ENCODE measurements around the gene POU6F2. TPM values are rescaled to one million over a fixed set of nuclear protein-coding genes. Genes with fewer than 3 reads are reported as not detected.

Gene POU6F2
- total and polyA plus RNA-seq, 12 donors = 0.03 to 0.31 (median 0.19) TPM; not detected in 9

DNA sequence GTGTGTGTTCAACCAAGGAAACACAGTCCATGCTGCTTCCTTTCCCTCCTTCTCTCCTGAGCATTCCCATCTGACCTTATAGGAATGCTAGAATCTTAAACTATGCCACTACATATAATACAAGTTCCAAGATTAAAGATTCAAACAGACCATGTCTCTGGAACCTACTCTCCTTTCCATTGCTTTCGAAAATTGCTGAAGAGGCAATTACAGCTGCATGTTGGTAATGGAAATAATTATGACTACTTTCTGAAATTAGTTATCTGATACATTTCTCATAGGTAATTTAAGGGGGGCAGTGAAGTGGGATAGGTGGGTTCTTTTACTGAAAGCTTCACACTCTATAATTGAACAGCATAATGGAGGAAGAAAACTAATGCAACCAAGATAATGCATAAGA is 302.6 kb downstream of the POU6F2 start:
- H3K4me1 ChIP-seq (replicated peaks in 1 of 2) = no peaks in the 10 kb centered on the region
- TF ChIP-seq POLR2A (IDR thresholded peaks at IDR 0.05) = no peak
- TF ChIP-seq, protein P1, sequence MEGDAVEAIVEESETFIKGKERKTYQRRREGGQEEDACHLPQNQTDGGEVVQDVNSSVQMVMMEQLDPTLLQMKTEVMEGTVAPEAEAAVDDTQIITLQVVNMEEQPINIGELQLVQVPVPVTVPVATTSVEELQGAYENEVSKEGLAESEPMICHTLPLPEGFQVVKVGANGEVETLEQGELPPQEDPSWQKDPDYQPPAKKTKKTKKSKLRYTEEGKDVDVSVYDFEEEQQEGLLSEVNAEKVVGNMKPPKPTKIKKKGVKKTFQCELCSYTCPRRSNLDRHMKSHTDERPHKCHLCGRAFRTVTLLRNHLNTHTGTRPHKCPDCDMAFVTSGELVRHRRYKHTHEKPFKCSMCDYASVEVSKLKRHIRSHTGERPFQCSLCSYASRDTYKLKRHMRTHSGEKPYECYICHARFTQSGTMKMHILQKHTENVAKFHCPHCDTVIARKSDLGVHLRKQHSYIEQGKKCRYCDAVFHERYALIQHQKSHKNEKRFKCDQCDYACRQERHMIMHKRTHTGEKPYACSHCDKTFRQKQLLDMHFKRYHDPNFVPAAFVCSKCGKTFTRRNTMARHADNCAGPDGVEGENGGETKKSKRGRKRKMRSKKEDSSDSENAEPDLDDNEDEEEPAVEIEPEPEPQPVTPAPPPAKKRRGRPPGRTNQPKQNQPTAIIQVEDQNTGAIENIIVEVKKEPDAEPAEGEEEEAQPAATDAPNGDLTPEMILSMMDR (IDR thresholded peaks at IDR 0.05) = no peak
- no peak for DNase-seq
- no peaks in the 10 kb centered on the region for H3K9me3 ChIP-seq (replicated peaks in 1 of 3)
- no peak overlapping the region for H3K4me3 ChIP-seq
- intact Hi-C loops (cut with DNase I) = no loop called here
- no peak overlapping the region for H3K27ac ChIP-seq
- no peaks in the 10 kb centered on the region for H3K27me3 ChIP-seq
- 0 to 33% (median 2%) methylated on average over 1 of the region's 1 CpG for WGBS, 4 donors
- H3K36me3 ChIP-seq (replicated peaks in 1 of 2) = no peaks in the 10 kb centered on the region

- Histone ChIP-seq H3K36me3 (replicated peaks in 1 of 2) (no peaks in the 10 kb centered on the region), H3K27me3 (no peaks in the 10 kb centered on the region), H3K4me3 (no peak overlapping the region), H3K27ac (no peak overlapping the region), H3K4me1 (replicated peaks in 1 of 2) (no peaks in the 10 kb centered on the region), H3K9me3 (replicated peaks in 1 of 3) (no peaks in the 10 kb centered on the region)
- WGBS, 4 donors = 42 to 80% (median 60%) methylated on average over 2 of the region's 2 CpGs
- DNase-seq = no peak
- TF ChIP-seq POLR2A (IDR thresholded peaks at IDR 0.05) = no peak
- TF ChIP-seq, protein P1 (IDR thresholded peaks at IDR 0.05) = no peak
- intact Hi-C loops (cut with DNase I) = no loop called here
Observed at GRCh38 chr7:39285256-39285655, 307.5 kb downstream of the POU6F2 start.

DNA sequence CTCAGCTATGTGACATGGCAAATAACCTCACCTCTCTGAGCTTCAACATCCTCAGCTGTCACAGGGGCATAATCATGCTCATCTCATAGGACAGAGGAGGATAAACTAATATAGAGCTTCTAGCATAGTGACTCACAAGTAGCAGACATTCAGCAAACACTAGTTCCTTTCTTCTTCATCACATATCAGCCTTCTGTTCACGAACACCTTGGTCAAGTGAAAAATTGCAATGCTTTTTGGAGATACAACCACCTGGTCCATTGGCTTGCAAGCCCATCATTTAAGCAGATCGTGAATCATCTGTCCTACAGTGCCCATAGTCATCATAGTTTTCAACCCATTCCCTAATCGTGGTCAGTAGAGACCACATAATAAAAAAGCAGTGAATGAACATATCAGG is 310.6 kb downstream of the POU6F2 start:
- no peaks in the 10 kb centered on the region for H3K4me1 ChIP-seq (replicated peaks in 1 of 2)
- no peak for DNase-seq
- no peak for TF ChIP-seq POLR2A (IDR thresholded peaks at IDR 0.05)
- TF ChIP-seq, protein P1 (IDR thresholded peaks at IDR 0.05) = no peak
- no peaks in the 10 kb centered on the region for H3K27me3 ChIP-seq
- intact Hi-C loops (cut with DNase I) = no loop called here
- no peaks in the 10 kb centered on the region for H3K9me3 ChIP-seq (replicated peaks in 1 of 3)
- H3K36me3 ChIP-seq (replicated peaks in 1 of 2) = no peaks in the 10 kb centered on the region
- H3K27ac ChIP-seq = no peak overlapping the region
- WGBS, 4 donors = 51 to 69% (median 66%) methylated on average over 3 of the region's 3 CpGs
- H3K4me3 ChIP-seq = no peak overlapping the region

DNA sequence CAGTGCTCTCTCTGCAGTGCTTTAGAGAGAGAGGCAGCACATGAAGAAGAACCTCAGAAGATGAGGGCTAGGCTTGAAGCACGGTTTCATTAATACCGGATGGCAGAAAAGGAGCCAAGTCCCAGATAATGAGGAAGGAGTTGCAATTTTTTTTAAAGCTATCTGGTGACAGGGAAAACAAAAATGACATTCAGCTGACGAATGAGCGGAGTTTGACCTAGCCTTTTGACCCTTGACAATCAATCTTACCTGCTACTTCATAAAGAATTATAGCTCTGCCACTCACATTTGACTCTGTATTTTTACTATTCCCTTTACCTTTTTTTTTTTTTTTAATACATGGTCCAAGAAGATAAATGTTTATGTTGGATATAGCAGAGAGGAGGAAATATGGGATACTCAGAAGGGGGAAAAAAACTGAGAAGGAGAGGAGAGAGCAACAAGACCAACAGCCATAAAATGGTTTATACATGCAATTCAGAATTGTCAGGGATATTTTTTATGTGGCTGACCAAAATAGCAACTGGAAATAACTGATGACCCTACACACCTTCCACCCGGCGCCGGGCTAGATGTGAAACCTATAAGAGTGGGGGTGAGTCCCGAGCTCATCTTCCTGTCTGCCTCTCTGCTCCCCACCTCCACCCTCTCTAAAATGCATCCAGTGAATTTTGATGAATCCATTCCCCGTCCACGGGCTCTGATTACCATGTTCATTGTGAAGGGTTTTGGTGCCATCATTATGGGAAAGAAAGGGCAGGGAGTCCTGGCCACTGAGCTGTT is 314.1 kb downstream of the POU6F2 start:
- H3K4me1 ChIP-seq (replicated peaks in 1 of 2) = no peaks in the 10 kb centered on the region
- no peak overlapping the region for H3K4me3 ChIP-seq
- intact Hi-C loops (cut with DNase I) = no loop called here
- TF ChIP-seq, protein P1 (IDR thresholded peaks at IDR 0.05) = no peak
- no peak for TF ChIP-seq POLR2A (IDR thresholded peaks at IDR 0.05)
- H3K9me3 ChIP-seq (replicated peaks in 1 of 3) = no peaks in the 10 kb centered on the region
- no peak for DNase-seq
- H3K27ac ChIP-seq = no peak overlapping the region
- 24 to 31% (median 27%) methylated on average over 9 to 10 of the region's 10 CpGs for WGBS, 4 donors
- no peaks in the 10 kb centered on the region for H3K36me3 ChIP-seq (replicated peaks in 1 of 2)
- H3K27me3 ChIP-seq = no peaks in the 10 kb centered on the region
